NCI-H446 (cell line): ENCODE measurements around the gene SCAMP2.

Source experiments
- DNase-seq, 2 experiments: peaks; one replicate each; lab custom pipeline; 2025; lab: John Stamatoyannopoulos, UW

Gene SCAMP2

DNA sequence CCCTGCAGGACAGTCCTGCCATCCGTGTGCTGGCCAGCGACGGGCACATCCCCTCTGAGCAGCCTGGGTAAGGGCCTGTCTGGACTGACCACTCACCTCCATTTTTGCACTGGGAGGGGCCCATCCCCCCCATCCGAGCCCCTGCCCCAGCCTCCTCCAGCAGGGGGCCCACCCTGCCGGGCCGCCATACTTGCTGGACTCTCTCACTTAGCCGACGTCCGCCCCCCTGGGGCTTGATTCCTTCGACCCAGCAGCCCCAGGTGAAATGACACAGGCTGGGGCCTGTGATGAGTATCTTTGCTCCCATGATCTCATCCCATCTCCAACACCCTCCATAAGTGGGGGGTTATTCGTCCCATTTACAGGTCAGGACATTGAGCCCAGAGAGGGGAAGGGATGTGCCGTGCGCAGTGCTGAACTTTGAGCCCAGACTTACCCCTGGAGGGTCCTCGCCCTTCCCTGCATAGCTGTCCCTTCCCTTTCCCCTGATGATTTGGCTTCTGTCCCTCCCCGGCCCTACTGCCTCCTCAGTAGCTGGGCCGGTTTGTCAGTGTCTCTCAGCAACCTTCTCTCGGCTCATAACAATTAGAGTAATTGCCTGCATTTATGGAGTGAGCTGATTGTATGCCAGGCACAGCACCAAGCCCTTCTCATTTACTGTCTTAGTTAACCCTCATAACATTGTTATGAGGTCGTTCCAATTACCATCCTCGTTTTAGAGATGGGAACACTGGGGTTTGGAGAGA lies 56.4 kb downstream of the SCAMP2 start:
- no peak for DNase-seq

DNA sequence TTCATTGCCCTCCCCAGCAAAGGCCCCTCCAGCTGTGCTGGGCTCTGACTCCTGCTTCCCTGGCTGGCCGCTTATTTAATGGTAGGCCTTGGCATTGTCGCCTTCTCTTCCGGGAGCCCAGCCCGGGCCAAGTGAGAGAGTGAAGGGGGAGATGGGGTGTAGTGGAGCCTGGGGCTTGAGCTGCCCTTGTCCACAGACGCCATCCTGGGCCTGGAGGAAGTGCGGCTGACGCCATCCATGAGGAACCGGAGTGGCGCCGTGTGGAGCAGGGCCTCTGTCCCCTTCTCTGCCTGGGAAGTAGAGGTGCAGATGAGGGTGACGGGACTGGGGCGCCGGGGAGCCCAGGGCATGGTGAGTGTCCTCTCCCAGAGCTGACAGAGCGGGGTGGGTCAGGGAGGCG lies 57.2 kb downstream of the SCAMP2 start:
- DNase-seq: no peak

- DNase-seq: peak; percentile 46 to 83
Observed at GRCh38 chr15:74815121-74815934, 57.8 kb downstream of the SCAMP2 start.

- peak in 1 of 2 experiments; percentile 76 for DNase-seq
Observed at GRCh38 chr15:74812533-74812932, 60.6 kb downstream of the SCAMP2 start, which contains the start of gene LMAN1L. Gene LMAN1L (plus strand): TSS chr15:74812835. CDS start chr15:74812855, 20 bp downstream.

DNA sequence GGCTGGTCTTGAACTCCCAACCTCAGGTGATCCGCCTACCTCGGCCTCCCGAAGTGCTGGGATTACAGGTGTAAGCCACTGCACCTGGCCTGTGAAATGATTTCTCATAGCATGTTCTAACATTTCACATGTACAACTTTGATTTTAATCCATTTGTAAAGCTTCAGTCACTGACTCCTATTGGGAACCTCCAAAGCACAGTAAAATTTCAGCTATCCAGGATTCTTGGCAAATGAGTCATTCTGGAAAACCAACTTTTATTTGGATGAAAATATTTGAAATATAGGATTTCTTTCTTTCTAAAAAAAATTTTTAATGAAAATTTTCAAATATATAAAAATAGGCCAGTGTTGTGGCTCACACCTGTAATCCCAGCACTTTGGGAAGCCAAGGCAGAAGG lies 63.2 kb downstream of the SCAMP2 start:
- no peak for DNase-seq

DNA sequence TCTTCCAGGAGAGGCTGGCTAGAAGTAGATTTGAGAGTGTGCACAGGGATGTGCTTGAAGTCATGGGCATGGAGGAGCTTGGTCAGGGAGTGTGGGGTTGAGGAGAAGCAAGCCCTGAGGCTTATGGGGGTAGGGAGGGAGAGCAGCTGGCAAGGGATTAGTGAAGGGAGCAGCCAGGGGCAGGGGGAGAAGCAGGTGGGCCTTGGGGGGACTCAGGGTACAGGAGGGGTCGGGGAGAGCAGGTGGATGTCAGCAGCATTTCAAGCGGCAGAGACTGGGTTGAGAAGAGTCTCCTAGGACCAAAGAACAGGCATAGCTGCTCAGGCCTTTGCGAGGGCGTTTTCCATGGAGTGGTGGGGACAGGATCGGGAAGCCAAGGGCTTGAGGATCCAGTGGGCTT lies 63.9 kb downstream of the SCAMP2 start:
- DNase-seq: no peak

GRCh38 chr15:74808840-74809229 lies 64.3 kb downstream of the SCAMP2 start:
- no peak for DNase-seq

GRCh38 chr15:74808078-74808839 lies 64.9 kb downstream of the SCAMP2 start:
- no peak for DNase-seq

DNA sequence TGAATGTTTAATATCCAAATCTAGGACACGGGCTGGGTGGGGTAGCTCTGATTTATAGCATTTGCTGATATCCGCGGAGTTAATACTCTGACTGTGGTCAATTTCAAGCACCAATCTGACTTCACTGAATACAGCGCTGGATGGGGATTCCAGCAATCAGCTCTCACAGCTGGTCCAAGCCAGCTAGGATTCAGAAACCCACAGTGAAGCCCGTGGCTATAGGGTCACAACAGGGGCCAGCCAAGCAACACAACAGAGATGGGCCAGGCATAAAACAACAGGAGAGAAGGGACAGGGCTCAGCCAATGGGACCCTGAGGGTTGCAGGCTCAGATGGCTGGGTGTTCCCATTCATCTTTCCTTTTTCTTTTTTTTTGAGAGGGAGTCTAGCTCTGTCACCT lies 65.9 kb downstream of the SCAMP2 start:
- no peak for DNase-seq

DNA sequence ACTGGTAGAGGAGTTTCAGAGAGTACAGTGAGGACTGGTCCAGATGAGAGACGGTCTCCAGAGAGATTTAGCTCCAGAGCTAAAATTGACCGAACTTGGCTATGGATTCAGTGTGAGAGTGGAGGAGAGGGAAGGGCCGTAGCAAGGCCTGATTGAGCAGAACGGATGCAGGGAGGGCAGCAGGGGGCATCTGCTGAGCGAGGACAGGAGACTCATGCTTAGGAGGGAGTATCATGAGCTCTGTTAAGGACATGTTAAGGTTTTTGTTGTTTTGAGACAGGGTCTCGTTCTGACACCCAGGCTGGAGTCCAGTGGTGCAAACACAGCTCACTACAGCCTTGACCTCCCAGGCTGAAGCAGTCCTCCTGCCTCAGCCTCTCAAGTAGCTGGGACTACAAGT lies 68.2 kb downstream of the SCAMP2 start:
- DNase-seq: no peak

- DNase-seq: no peak
Observed at GRCh38 chr15:74802862-74803447, 70.2 kb downstream of the SCAMP2 start.

DNA sequence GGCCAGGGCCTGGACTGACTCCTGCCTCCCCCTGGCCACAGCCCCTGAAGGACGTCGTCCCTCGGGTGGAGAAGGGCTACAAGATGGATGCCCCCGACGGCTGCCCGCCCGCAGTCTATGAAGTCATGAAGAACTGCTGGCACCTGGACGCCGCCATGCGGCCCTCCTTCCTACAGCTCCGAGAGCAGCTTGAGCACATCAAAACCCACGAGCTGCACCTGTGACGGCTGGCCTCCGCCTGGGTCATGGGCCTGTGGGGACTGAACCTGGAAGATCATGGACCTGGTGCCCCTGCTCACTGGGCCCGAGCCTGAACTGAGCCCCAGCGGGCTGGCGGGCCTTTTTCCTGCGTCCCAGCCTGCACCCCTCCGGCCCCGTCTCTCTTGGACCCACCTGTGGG lies 70.9 kb downstream of the SCAMP2 start:
- no peak for DNase-seq

GRCh38 chr15:74801311-74801997 lies 71.7 kb downstream of the SCAMP2 start:
- no peak for DNase-seq

DNA sequence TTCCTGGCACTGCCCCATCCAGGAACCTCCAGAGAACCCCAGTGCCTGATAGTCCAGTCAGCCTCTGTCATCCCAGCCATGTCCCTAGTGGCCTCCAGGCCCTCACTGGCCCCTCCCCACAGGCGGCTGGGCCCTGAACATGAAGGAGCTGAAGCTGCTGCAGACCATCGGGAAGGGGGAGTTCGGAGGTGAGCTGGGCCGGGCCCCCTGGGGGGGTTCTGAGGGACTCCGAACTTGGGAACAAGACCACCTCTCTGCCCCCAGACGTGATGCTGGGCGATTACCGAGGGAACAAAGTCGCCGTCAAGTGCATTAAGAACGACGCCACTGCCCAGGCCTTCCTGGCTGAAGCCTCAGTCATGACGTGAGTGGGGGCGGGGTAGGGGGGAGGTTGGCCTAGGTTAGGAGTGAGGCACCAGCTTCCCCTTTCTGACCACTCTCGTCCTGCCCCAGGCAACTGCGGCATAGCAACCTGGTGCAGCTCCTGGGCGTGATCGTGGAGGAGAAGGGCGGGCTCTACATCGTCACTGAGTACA lies 72.5 kb downstream of the SCAMP2 start:
- DNase-seq: no peak

GRCh38 chr15:74799856-74800558 lies 73.2 kb downstream of the SCAMP2 start:
- no peak for DNase-seq

GRCh38 chr15:74799255-74799855 lies 73.8 kb downstream of the SCAMP2 start:
- no peak for DNase-seq

GRCh38 chr15:74798388-74799254 lies 74.5 kb downstream of the SCAMP2 start:
- DNase-seq: no peak

- no peak for DNase-seq
Observed at GRCh38 chr15:74795966-74796625, 77.1 kb downstream of the SCAMP2 start.

DNA sequence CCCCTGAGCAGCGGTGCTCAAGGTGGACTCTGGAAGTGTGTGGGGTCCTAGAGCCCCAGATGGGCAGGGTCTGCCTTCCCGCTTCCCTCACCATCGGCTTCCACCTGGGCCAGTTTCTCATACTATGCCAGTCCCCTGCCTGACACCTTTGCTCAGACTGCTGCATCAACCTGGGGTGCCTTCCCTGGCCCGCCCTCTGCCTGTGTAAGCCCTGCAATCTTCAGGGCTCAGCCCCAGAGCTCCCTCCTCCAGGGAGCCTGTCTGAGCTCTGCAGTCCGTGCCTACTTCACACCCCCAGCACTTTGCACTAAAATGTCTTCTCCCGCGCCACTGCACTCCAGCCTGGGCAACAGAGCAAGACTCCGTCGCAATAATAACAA lies 78.2 kb downstream of the SCAMP2 start:
- DNase-seq: no peak
